Psoas muscle (tissue), 8 donors: ENCODE data around the gene GRIN3A. TPM values are rescaled to one million over a fixed set of nuclear protein-coding genes. Genes with fewer than 3 reads are reported as not detected.

Experiments used
- ATAC-seq, 4 donors: fragments of 200-7000 bp; cut with Tn5 transposase; one replicate each; pipeline ENCODE4 v1.9.1; 2020; ENCODE audit warnings: moderate library complexity in 3 of 4, mild to moderate bottlenecking in 2 of 4
- DNase-seq, 2 donors: peaks; one replicate each; pipeline ENCODE4 v3.0.0-alpha.2; 2020
- H3K27ac ChIP-seq: fragments of 200-600 bp; one replicate; pipeline ENCODE4 v1.8.0; 2022
- H3K27me3 ChIP-seq, 3 donors: fragments of 200-600 bp in 1 of 3; one replicate each; pipeline versions ENCODE4 v1.6.1 to v1.8.0; 2013 to 2022; ENCODE audit warnings: low read length in 2 of 3, mild to moderate bottlenecking in 2 of 3, moderate library complexity in 1 of 3; ENCODE audit not compliant: insufficient read depth in 3 of 3
- H3K36me3 ChIP-seq, 2 donors: fragments of 200-600 bp in 1 of 2; one replicate each; pipeline versions ENCODE4 v1.6.1 to v1.8.0; 2013 to 2022; ENCODE audit warnings: low read depth in 1 of 2, mild to moderate bottlenecking in 1 of 2, moderate library complexity in 1 of 2; ENCODE audit not compliant: insufficient read depth in 1 of 2
- H3K4me1 ChIP-seq: fragments of 200-600 bp; one replicate; pipeline ENCODE4 v1.8.0; 2022
- H3K4me3 ChIP-seq: fragments of 200-600 bp; one replicate; pipeline ENCODE4 v1.8.0; 2022; ENCODE audit warnings: mild to moderate bottlenecking
- H3K9me3 ChIP-seq: fragments of 200-600 bp; one replicate; pipeline ENCODE4 v1.8.0; 2022
- CTCF ChIP-seq: fragments of 200-600 bp; IDR thresholded peaks from one replicate; pipeline ENCODE4 v1.8.0; 2022; ENCODE audit warnings: antibody characterized with exemption
- WGBS, 3 donors: extraction: QIAGEN DNeasy Blood & Tissue Kit; methylation state at CpG; one replicate each; pipeline versions ENCODE4 v1.1.6 to v1.1.7; 2013; 5-methylcytosine and 5-hydroxymethylcytosine counted together
- intact Hi-C, 2 donors: fragments of 100-400 bp; cut with DNase I; formaldehyde crosslinking; loops; one replicate each; pipeline versions ENCODE4 v1.11.0 to v1.14.2; 2022
- polyA plus RNA-seq, 3 donors: library from polyadenylated mRNA; stranded (reverse); fragments of 200-250 nt; gene quantifications; one replicate each; pipeline ENCODE4 v1.2.3, GENCODE V29; 2013
- total RNA-seq, 4 donors: library from RNA; stranded (reverse); fragmentation: NEBNext Ultra II Directional in 2 of 4; extraction: Animal tissue kit (Norgen Biotek cat#: 25700) in 2 of 4; gene quantifications; one replicate each; pipeline versions ENCODE4 v1.2.1 to v1.2.4, GENCODE V29; 2021 to 2023
- donor health status: healthy with polysubstance abuse.
- donor health status: DM: no; HTN: no; CAD: no; lungs with moderate emphysema.
- donor health status: Bipolar disorder and iron deficiency.
- donor health status: healthy.
- donor health status: DM: yes; HTN: yes; CAD: no.
- donor health status: DM: no; HTN: no; CAD: no.
- donor health status: DM: no; HTN: no; CAD: no.
- donor health status: DM: yes; HTN: yes; CAD: no.

GRIN3A gene
- total and polyA plus RNA-seq, 7 donors = 0.01 to 0.04 TPM; not detected in 5

GRCh38 chr9:101683236-101683635, 55.2 kb downstream of the GRIN3A start:
- Histone ChIP-seq H3K4me1 (no peaks in the 10 kb centered on the region), H3K27ac (no peak overlapping the region), H3K27me3 (no peaks in the 10 kb centered on the region), H3K36me3 (no peaks in the 10 kb centered on the region), H3K4me3 (no peak overlapping the region), H3K9me3 (no peaks in the 10 kb centered on the region)
- ATAC-seq (no peak), DNase-seq (no peak)
- 54 to 61% (median 60%) methylated on average over 2 of the region's 2 CpGs for WGBS, 3 donors
- TF ChIP-seq CTCF = no peak
- intact Hi-C loops = no loop called here

- no peak for DNase-seq
- Histone ChIP-seq H3K4me1 (no peaks in the 10 kb centered on the region), H3K4me3 (no peak overlapping the region), H3K9me3 (no peaks in the 10 kb centered on the region), H3K27ac (no peak overlapping the region), H3K36me3 (no peaks in the 10 kb centered on the region), H3K27me3 (no peaks in the 10 kb centered on the region)
- no peak for ATAC-seq
- TF ChIP-seq CTCF = no peak
- intact Hi-C loops = no loop called here
Observed at GRCh38 chr9:101677861-101678260, 60.6 kb downstream of the GRIN3A start.

GRCh38 chr9:101675341-101675740, 63.1 kb downstream of the GRIN3A start:
- 62 to 76% (median 67%) methylated on average over 1 of the region's 1 CpG for WGBS, 3 donors
- intact Hi-C loops = no loop called here
- Histone ChIP-seq H3K36me3 (no peaks in the 10 kb centered on the region), H3K4me3 (no peak overlapping the region), H3K27ac (no peak overlapping the region), H3K27me3 (no peaks in the 10 kb centered on the region), H3K9me3 (no peaks in the 10 kb centered on the region), H3K4me1 (no peaks in the 10 kb centered on the region)
- TF ChIP-seq CTCF = no peak
- no peak for ATAC-seq
- no peak for DNase-seq

- 69 to 93% (median 87%) methylated on average over 1 of the region's 1 CpG for WGBS, 3 donors
Observed at GRCh38 chr9:101674165-101674564, 64.3 kb downstream of the GRIN3A start.

More at GRCh38 chr9:101674165-101674564, 64.3 kb downstream of the GRIN3A start:
- no peak overlapping the region for H3K4me3 ChIP-seq
- ATAC-seq = no peak
- no peak for TF ChIP-seq CTCF
- no peaks in the 10 kb centered on the region for H3K36me3 ChIP-seq
- no peaks in the 10 kb centered on the region for H3K9me3 ChIP-seq
- H3K4me1 ChIP-seq = no peaks in the 10 kb centered on the region
- DNase-seq = no peak
- H3K27ac ChIP-seq = no peak overlapping the region
- no peaks in the 10 kb centered on the region for H3K27me3 ChIP-seq
- intact Hi-C loops = no loop called here
